ENCODE data around the gene STAT5B. TPM values are rescaled to one million over a fixed set of nuclear protein-coding genes. Genes with fewer than 3 reads are reported as not detected.

The STAT5B gene
- total RNA-seq, 1 experiment from 2014 or later: 42.9 TPM

GRCh38 chr17:42159796-42160530 is 116.2 kb downstream of the STAT5B start:
- Mint-ChIP-seq H3K9me3 (no peaks in the 10 kb centered on the region), H3K36me3 (ENCODE audit: insufficient read depth in 1 of 3, low read depth in 3 of 3) (no peaks in the 10 kb centered on the region), H3K27me3 (ENCODE audit: low read depth) (peaks cover under 1% of the 10 kb centered on the region; the same call in 1 of the 2 replicates), H3K4me1 (peaks cover 15 to 18% of the 10 kb centered on the region in 2 experiments), H3K4me3 (no peak overlapping the region), H3K27ac (no peak overlapping the region; a peak in 1 of 7 replicates)
- H3K9ac ChIP-seq (ENCODE audit: extremely low read depth, insufficient read length, low read length): no peak overlapping the region
- no peak overlapping the region for H2BK15ac ChIP-seq (ENCODE audit: low read depth, low read length)
- H2BK20ac ChIP-seq (ENCODE audit: low read depth, low read length, poor library complexity, severe bottlenecking): no peak overlapping the region
- H3K23me2 ChIP-seq (ENCODE audit: insufficient read length, low read depth, low read length, poor library complexity, severe bottlenecking): peaks cover 6% of the 10 kb centered on the region
- H3K27ac ChIP-seq (ENCODE audit: insufficient read length, low read depth, low read length): no peak overlapping the region
- no peak overlapping the region for H3K14ac ChIP-seq (ENCODE audit: insufficient read depth, low read length)
- H2AFZ ChIP-seq (ENCODE audit: low read length): no peak overlapping the region
- H4K91ac ChIP-seq (ENCODE audit: insufficient read length, low read depth, low read length): no peak overlapping the region
- no peak overlapping the region for H3K18ac ChIP-seq (ENCODE audit: insufficient read length, low read depth, low read length)
- no peak overlapping the region for H3T11ph ChIP-seq (ENCODE audit: low read length)
- no peak overlapping the region for H3K4ac ChIP-seq (ENCODE audit: low read depth, low read length)
- DNase-seq: no peak
- no peaks in the 10 kb centered on the region for H4K20me1 ChIP-seq (ENCODE audit: control insufficient read depth, insufficient read depth, insufficient read length)
- no peak overlapping the region for H2BK5ac ChIP-seq (ENCODE audit: insufficient read length, low read length)
- no peak overlapping the region for H4K8ac ChIP-seq (replicated peaks; ENCODE audit: insufficient read length, low read depth, low read length)
- no peaks in the 10 kb centered on the region for H3K79me2 ChIP-seq (ENCODE audit: insufficient read depth, low read length)
- H3K79me1 ChIP-seq (ENCODE audit: insufficient read depth, low read depth, low read length, poor library complexity, severe bottlenecking): no peaks in the 10 kb centered on the region
- H3K4me2 ChIP-seq (ENCODE audit: insufficient read depth, insufficient read length, low read length): no peak overlapping the region
- no peak overlapping the region for H2BK12ac ChIP-seq (ENCODE audit: insufficient read length, low read depth, low read length)
- H3K4me1 ChIP-seq (ENCODE audit: insufficient read depth, low read length): no peaks in the 10 kb centered on the region
- TF ChIP-seq CTCF (conservative IDR thresholded peaks at IDR 0.05): no peak
- H2BK120ac ChIP-seq (ENCODE audit: low read depth, low read length, poor library complexity, severe bottlenecking): no peak overlapping the region
- no peaks in the 10 kb centered on the region for H3K27me3 ChIP-seq (ENCODE audit: insufficient read depth, low read length)
- H3K23ac ChIP-seq (ENCODE audit: insufficient read length, low read depth, low read length): no peak overlapping the region
- no peak overlapping the region for H3K56ac ChIP-seq (ENCODE audit: insufficient read length, low read depth, low read length)
- H4K5ac ChIP-seq (ENCODE audit: insufficient read length, low read depth, low read length): no peak overlapping the region
- H3K9me3 ChIP-seq (ENCODE audit: control insufficient read depth, low read depth, low read length): no peaks in the 10 kb centered on the region
- H2AK5ac ChIP-seq (ENCODE audit: insufficient read length, low read length): no peak overlapping the region
- no CpG with 5 or more reads among the region's 14 CpGs for WGBS (ENCODE audit: extremely low coverage, insufficient read length, low lambda C conversion rate)

Data from H9 (cell line).